AML-193 (cell line): Measurements from ENCODE around the gene FAM9C.
A peak's percentile ranks its signal among the peaks of the same experiment; 100 is the strongest.
"Not testable (repeated sequence)": the region's sequence is repeated elsewhere in the genome, so short reads cannot be mapped to it uniquely, and the experiment has no call there.

Source experiments
- DNase-seq, 2 experiments: peaks; one replicate each; lab custom pipeline; 2025; lab: John Stamatoyannopoulos, UW

FAM9C gene

DNA sequence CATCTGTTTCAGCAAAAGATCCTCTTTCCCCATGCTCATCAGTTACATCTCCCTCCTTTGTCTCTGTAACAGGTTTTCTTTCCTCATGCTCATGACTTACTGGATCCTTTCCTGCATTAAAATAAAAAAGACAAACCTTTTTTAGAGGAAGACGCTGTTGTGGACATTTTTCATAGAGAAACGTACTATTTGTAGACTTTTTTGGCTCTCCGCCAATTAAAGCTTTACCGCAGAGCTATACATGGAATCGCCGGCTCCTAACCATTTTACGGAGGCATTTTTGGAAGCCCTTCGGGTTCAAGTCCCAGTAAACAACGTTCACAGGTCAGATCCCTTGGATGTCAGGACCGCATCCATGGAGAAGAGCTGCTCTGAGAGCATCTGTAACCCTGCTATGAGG is 1.3 kb downstream of the FAM9C start:
- no peak for DNase-seq

DNA sequence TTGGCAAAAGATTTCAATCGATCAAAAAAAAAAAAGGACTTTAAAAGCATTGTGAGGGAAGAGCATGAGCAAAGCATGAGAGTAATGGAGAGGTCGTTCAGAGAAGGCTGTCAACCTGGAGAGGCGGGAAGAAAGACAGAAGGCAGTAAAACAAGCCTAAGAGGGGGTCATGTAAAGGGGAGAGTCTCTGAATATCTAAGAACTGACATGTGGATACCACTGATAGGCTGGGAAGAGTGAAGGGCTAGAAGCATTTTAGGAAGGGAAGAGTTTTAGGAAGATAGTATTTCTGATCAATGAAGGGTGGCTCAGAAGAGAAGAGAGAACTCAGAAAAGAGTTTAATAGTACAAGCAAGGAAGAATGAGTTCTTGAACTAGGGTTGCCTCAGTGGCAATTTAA is 7.5 kb downstream of the FAM9C start:
- DNase-seq: no peak

DNA sequence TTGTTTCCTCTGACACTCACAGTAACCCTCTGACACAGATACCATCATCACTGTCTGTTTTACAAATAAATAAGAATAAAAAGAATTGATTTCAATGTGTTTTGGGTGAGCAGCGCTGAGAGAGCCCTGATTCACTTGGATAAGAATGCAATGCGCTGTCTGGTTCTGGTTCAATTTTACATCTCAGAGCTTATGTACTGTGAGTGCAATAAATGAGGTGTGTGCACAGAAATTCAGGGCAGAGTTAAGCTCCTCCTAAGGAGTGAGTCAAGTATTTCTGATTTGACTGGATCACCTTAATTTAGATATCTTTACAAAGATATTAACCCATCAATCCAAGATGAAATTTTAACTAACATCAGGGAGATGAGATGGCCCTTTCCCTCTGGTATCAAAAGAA is 11.2 kb downstream of the FAM9C start:
- DNase-seq: no peak

DNA sequence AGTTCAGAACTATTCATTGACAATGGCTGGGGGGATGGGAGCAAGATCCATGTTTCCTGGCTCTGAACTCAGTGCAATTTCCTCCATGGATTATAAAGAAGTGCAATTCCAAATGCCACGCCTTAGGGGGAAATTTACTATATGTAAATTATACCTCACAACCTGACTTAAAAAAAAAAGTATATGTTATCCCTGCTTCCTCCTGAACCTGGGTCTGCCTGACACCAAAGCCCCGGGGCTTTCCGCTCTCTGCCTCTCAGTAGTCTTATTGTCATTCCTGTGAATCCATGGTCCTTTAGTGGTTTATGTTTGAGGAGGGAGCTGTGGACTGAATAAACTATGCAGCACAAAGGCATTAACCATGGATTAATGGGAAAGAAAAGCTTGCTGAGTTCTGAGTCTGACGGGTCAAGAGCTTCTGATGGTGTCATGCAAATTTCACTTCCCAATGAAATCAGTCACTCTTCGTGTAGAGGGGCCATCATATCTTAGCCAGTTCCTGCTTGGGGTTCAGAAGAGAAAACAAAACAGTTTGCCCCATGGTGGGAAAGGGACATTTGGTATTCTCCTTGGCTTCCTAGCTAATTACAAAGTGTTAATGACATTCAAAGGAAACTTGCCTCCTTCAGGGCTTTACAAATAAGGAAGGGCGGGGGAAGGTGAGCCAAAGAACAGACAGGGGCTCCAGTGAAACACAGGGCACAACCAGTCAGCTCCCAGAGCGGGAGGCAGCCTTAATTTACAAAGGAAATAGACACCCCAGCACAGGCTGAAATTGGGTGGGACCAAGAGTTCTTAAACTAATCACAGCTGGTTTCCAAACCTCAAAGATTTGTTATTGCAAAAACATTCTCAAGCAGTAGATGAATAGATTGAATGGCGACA is 14.3 kb downstream of the FAM9C start:
- no peak for DNase-seq

DNA sequence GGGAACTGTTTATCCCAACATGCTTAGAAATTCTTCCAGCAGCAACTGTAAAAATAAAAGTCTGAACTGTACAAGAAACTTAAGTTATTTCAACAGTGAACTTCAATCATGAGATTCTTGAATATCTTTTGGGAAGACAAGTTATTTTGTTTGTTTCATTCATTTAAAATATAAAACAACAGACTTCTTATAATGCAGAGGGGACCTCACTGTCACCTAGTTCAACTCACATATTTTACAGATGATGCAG is 14.9 kb downstream of the FAM9C start:
- DNase-seq: no peak

DNA sequence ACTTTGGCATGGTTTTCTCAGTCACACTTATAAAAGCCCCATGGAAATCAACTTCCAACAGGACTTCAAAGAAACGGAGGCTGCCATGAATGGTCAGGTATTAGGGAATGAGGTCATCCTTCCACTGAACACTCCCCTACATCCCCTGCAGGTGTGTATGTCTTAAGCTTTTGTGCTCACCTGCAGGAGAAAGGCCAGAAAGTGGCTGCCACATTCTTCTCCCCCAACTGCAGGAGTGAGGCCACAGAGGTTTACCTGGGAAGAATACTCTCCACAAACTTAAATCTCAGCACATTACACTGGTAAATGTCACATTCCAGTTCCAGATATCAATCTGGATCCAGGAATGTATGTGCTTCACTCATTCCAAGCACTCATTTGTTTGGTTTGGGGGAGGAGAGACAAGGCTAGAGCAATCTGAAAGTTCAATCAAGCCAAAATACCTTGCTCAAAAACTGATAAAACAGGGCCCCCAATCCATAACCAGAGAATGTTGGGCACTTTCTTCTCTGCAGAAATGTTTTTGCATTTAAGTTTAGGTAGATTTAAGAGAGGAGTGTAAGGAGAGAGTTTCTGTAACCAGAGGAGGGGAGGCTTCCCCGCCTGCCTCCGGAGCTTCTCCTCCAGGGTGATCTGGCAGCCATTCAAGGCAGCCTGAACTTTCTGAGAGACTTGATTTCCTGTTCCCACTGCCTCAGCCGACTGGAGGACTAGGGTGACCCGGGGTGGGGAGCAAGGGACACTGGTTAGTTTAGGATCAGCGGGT is 15.4 kb downstream of the FAM9C start:
- DNase-seq: no peak

DNA sequence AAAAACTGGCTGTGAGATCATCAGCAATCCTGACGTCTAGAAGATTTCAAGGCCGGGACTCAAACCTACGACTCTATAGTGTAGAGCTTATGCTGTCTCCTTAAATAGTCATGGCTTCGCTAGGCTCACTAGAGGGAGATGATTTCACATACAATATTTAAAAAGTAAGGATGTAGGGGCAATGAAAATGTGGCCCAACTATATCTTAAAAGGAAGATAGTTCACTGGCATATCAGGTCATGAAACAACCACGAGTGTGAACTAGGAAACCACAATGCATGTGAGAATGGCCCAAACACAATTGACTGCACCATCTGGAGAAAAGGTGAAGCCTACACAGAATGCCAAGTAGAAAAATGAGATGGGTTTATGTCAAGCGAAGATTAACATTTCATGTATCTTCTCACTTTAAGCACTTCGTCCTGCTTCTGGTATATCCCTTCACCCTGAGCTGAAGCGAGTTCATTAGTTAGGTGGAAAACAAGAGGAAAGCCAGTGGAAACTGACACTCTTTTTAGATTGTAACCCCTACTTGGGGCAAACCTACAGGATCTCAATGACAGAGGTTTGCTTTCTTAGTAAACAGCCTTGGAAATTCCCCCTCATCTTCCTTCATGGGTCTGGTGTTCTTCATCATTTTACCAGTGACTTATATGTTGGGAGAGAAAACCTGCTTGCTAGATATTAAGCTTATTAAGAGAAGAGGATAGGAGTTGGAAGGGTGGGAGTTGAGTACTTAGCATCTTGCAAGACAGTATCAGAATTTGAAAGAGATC is 17.4 kb downstream of the FAM9C start:
- no peak for DNase-seq

DNA sequence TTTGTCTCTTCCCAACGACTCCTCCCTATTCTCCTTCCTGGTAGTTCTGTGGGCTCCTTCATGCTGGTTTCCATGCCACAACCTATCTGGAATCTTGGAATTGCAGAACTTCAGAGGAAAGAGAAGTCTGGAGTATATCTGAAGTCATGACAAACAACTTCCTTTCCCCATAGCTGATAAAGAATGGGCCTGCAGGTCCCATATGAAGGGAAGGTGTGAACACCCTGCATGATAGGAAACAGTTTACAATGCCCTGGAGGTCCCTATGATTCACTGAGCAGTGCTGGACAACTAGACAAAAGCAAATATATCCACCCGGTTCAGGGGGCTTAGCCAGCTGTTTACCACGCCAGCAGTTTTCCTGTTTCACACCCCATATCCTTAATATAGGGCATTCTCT is 19.4 kb downstream of the FAM9C start:
- no peak for DNase-seq

DNA sequence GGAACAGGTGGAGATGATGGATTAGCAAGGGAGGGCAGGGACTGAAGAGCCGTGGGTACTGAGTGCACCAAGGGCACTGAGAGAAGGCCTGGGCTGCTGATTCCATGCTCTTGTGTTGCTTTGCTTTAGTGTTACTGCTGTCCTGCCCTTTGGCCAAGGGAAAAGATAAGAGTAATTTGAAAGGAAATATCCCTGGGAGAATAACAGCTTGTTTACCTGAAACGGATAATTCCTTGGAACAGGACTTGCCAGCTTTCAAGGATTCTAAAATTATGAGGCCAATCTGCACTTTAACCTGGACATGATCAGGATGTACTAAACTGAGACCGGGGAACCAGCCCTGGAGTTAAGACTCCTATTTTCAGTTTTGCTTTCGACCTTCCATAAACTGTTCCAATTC is 20.4 kb downstream of the FAM9C start:
- no peak for DNase-seq

DNA sequence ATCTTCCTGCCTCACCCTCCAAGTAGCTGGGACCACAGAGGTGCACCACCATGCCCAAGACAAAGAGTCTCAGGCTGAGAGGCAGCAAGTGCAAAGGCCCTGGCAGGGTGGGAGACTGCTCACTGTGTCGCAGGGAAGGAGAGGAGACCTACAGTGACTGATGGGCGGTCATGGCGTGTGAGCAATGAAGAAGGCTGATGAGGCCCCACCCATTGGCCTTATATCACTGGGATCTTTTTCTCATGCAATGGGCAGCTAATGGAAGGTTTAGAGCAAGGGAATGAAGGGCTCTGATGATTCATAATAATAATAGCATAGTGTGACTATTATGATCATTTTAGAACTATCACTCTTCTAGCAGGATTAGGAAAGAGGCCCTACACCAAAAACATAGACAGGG is 20.9 kb downstream of the FAM9C start:
- DNase-seq: no peak

DNA sequence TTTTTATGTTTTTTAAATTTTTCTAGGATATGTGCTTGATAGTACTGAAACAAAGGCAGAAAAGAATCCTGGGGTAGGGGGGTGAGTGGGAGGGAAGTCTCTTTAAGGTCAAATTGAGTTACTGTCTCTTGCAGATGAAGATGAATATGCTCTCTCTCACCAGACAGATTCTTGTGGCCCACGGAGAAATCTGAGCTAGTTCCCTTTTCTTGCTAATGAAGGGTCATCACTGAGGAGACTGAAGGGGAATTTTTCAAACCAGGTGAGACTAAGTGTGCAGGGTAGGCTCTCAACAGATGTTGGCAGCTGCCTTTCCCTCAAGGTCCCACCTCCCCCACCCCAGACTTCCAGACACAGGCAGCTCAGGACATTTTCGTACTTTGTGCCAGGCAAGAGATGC is 21.5 kb downstream of the FAM9C start:
- DNase-seq: no peak

DNA sequence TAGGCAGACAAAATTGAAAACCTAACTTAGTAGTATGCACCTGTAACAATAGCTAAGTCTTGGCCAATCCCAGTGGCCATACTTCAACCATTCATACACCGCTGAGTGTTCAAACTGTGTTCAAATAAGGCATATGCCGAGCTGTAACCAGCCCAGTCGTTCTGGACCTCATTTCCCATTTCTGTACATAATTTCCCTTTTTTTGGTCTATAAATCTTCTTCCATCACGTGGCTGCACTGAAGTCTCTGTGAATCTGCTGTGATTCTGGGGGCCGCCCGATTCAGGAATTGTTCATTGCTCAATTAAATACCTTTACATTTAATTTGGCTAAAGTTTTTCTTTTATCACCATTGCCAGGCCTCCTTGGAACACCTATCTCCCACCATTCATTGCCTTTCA is 27.7 kb downstream of the FAM9C start:
- DNase-seq: not testable (repeated sequence)

DNA sequence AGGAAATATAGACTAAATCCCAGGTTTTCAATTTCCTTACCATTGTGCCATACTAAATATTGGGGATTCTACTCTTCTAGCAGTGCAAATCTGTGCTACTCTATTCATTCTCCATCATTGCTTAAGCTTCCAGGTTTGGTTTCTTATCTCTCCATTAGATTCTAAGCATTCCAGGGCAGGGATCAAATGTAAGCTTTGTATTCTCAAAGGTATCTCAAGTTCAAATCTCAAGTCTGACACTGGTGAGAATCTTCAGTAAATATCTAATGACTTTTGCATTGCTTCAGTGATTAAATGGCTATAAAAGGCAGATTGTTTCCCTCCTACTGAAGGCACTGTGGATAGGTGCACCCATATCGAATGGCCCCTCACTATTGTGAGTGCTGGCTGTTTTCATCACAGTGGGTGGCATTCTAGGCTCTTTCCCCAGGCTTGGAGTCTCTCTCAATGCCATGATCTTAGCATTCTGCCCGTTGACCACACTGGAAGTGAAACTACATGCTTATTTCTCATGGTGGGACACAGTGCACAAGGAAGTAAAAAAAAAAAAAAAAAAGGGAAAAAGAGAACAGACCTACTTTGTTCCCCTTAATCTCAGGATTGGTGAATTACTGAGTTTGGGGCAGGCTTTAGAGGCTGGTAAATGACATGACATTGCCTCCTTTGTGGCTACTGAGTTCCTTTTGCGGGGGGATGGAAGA is 28.7 kb downstream of the FAM9C start:
- no peak for DNase-seq

DNA sequence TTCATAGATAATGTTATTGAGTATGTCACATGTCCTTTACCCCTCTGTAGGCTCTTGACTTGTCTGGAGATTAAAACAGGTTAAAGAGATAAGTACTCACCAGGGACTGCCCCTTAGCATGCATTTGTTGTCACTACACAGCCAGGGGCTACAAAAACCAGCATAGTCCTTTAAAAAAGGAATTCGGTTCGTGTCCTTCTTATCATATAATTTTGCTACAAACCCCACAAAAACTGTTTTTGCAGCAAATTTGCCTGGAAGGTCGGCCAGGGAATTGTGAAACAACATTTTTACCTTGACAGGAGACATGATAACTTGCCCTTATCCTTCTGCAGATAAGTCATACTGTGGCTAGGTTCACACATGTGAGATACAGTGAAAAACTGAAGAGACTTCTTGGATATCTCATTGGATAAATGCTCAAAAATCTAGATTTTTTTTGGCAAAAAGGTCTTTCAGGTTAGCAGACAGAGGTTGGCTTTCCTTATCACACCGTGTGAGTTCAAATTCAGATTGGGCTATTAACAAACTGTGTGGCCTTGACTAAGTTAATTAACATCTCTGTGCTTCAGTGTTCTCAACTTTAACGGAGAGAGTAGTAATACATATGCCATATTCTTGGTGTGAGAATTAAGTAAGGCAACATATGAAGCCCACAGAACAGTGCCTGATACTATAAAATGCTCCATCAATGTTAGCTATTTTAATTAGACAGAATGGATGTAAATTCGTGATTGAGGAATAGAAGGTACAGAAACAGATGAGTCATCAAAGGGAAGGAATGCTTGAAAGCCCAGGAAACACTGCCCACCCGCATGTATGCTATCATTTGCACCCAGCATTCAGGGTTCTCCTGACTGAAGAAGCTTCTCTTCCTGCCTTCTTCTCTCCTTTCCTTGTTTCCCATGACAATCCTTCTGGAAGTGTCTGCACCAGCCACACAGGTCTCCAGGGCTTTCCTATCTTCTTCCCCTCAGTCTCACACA is 30.0 kb downstream of the FAM9C start:
- DNase-seq: no peak

DNA sequence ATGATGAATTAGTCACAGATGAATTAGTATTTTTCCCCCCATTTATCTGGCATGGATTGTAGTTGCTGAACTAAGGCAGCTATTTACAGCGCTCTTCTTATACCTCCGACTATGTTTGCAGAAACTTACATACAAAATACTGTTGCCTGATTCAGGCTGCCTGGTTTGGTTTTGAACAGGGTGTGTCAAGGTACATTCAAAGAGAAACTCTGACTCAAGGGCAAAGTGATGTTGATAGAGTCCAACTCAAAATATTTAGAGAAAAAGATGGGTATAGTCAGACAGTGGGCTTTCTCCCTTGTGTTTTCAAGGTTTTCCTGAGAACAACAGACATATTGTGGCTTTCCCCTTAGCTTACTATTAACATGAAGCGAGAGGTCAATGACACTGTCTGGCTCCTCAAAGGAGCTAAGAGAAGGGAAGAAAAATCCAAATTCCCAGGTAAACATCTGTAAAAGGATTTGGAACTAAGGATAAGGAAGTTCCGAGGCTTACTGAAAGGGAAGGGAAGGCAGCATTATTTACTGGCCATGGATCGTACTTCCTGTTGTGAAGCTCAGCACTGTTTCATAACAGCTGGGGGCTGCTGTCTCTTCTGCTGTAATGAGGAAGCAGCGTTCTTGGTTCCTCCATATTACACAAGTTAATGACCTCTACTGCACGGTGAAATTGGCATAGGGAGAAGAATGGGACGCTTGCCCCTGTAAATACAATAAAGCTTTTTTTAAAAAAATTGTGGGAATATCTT is 30.9 kb downstream of the FAM9C start:
- peak; percentile 75 to 80 for DNase-seq

DNA sequence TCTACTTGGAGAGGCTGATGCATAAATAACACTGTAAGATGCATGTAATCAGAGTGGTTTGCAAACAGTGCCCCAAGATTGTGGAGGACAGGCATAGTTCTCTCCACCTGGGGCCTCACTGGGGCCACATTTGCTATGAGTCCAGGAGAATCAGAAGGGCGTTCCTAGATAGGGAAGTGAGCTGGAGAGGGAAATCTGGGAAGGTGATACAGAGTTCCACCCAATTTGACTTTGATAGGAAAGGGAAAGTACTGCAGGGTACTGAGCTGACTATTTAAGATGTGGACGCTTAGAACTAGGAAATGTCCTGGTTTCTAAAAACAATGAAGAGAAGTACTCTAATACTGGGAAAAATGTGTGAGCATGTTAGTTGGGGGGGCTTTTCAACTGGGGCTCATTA is 33.9 kb downstream of the FAM9C start:
- DNase-seq: no peak

DNA sequence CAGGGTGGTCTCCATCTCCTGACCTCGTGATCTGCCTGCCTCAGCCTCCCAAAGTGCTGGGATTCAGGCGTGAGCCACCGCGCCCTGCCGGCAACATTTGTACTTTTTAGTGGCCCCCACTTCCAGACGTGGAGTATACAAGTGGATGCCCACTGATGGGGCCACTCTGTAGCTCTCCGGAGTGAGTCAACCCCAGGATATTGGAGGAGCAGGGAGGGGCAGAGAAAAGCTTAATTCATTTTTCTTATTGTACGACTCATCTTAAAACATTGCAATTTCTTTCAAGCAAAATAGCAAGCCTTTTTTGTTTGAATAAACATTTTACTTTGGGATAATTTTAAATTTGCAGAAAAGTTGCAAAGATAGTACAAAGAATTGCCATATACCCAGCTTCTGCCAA is 34.6 kb downstream of the FAM9C start:
- DNase-seq: no peak

DNA sequence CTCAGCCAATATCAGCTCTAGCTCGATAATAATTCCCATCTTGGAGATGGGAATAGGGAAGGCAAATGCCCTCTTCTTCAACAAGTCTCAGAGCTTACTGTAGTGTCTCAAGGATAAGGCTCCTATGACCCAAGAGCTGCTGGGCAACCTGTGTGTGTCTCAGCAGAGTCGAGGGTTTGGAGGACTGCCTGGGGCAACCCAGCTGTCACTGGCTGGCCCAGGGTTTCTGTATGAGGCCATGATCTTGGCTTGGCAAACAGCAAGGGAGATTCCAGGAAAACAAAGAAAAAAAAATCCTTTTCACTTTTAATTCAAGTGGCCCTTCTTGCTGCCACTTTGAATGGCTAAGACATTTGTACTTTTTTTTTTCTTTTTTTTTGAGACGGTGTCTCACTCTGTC is 35.1 kb downstream of the FAM9C start:
- no peak for DNase-seq

DNA sequence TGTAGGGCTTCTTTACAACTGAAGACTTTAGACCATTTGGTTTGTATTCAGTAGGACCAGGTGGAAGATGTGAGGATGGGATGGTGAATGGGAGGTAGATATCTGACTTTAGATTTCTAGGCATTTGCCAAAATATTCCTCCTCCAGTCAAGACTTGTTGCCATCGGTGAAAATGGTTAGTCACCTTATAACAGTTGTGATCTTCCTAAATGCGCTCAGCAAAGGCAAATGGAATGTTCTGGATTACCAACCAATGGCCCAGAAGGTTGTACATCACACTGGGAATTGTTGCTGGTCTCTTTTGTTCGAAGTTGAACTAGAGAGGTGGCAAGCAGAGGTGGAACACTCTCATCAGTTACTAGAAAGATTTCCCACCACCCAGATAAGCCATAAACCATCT is 35.6 kb downstream of the FAM9C start:
- no peak for DNase-seq

DNA sequence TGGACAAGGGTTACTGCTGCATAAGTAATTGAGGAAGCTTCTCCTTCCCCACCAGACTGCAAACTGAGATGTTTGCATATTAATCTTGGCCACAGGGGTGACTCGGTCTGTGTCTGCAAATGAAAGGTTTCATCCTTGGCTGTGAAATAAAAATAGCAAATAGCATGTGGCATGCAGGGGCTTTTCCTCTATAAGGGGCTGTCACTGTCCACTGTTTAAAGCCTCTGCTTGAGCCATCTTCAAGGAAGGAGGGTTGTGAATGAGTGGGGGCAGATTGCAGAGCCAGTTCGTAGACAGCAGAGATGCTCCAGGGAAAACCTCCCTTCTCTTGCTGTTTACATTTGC is 36.3 kb downstream of the FAM9C start:
- peak; percentile 3 to 28 for DNase-seq
